Measurements from ENCODE around the gene CYB5RL. TPM values are rescaled to one million over a fixed set of nuclear protein-coding genes. Genes with fewer than 3 reads are reported as not detected.

The CYB5RL gene
- polyA plus RNA-seq, 1 of the 3 experiments (the other 2 are of a cell fraction), result 3.3 TPM

GRCh38 chr1:54200519-54200997 is 728 bp upstream of the CYB5RL start (continued):
- TF ChIP-seq FOXM1 (IDR thresholded peaks at IDR 0.05; ENCODE audit: low read depth) (no peak), SMC3 (IDR thresholded peaks at IDR 0.05; ENCODE audit: low read depth, low read length) (no peak)

- no peak for DNase-seq
- CTCF ChIA-PET, result interaction anchor here (1.0 to 2.1 kb wide), 7 partner anchors 12 to 348 kb away, joined by 3 to 8 read pairs (median 4); partner anchors contain the start of gene ACOT11
- H3K9ac ChIP-seq, result peak overlapping the region; percentile 92
Observed at GRCh38 chr1:54199151-54199764, 572 bp downstream of the CYB5RL start.

GRCh38 chr1:54193453-54193852 is 6.4 kb downstream of the CYB5RL start:
- Histone ChIP-seq H3K4me1 (ENCODE audit: control insufficient read depth in 1 of 2, insufficient read depth in 2 of 2, low read depth in 1 of 2, low read length in 1 of 2) (no peaks in the 10 kb centered on the region), H3K4me2 (no peak overlapping the region), H3K36me3 (replicated peaks in 1 of 2; ENCODE audit: control insufficient read depth in 1 of 2, insufficient read depth in 2 of 2, low read length in 1 of 2) (no peaks in the 10 kb centered on the region), H3K79me2 (ENCODE audit: insufficient read depth) (no peaks in the 10 kb centered on the region), H3K27ac (ENCODE audit: low read depth in 2 of 2, low read length in 1 of 2) (no peak overlapping the region), H3K9ac (no peak overlapping the region), H3F3A (replicated peaks; ENCODE audit: insufficient read depth) (no peaks in the 10 kb centered on the region), H4K20me1 (ENCODE audit: insufficient read depth) (no peaks in the 10 kb centered on the region), H3K4me3 (ENCODE audit: low read depth in 2 of 2, low read length in 1 of 2) (no peak overlapping the region), H3K9me3 (no peaks in the 10 kb centered on the region), H2AFZ (ENCODE audit: low read depth) (no peak overlapping the region), H3K27me3 (ENCODE audit: insufficient read depth) (no peaks in the 10 kb centered on the region), H3K9me2 (no peaks in the 10 kb centered on the region)
- TF ChIP-seq REST (IDR thresholded peaks at IDR 0.05; ENCODE audit: low read depth, low read length), result no peak
- no peak for TF ChIP-seq SIN3A (IDR thresholded peaks at IDR 0.05; ENCODE audit: borderline replicate concordance, low read depth, low read length)
- TF ChIP-seq GABPA (IDR thresholded peaks at IDR 0.05; ENCODE audit: low read depth), result no peak
- POLR2A ChIA-PET, result no interaction called here
- no peak for DNase-seq
- CTCF ChIA-PET, result no interaction called here
- 93% methylated on average over 5 of the region's 5 CpGs for WGBS (ENCODE audit: low lambda C conversion rate)

More at GRCh38 chr1:54199151-54199764, 572 bp downstream of the CYB5RL start:
- Histone ChIP-seq H3K4me1 (ENCODE audit: control insufficient read depth in 1 of 2, insufficient read depth in 2 of 2, low read depth in 1 of 2, low read length in 1 of 2) (peaks cover 0 to 14% of the 10 kb centered on the region in 2 experiments; a peak in 2 of 4 replicates), H2AFZ (ENCODE audit: low read depth) (peak overlapping the region; percentile 70), H3K36me3 (replicated peaks in 1 of 2; ENCODE audit: control insufficient read depth in 1 of 2, insufficient read depth in 2 of 2, low read length in 1 of 2) (peaks cover 0 to under 1% of the 10 kb centered on the region in 2 experiments), H3K4me2 (peak overlapping the region; percentile 85), H4K20me1 (ENCODE audit: insufficient read depth) (no peaks in the 10 kb centered on the region), H3K79me2 (ENCODE audit: insufficient read depth) (peaks cover 41% of the 10 kb centered on the region), H3K27ac (ENCODE audit: low read depth in 2 of 2, low read length in 1 of 2) (peak overlapping the region in 1 of 2 experiments; percentile 8; a peak in 1 of 4 replicates), H3K9me2 (no peaks in the 10 kb centered on the region), H3K4me3 (ENCODE audit: low read depth in 2 of 2, low read length in 1 of 2) (peak overlapping the region; percentile 90 to 96), H3F3A (replicated peaks; ENCODE audit: insufficient read depth) (no peaks in the 10 kb centered on the region), H3K27me3 (ENCODE audit: insufficient read depth) (no peaks in the 10 kb centered on the region), H3K9me3 (no peaks in the 10 kb centered on the region)
- WGBS (ENCODE audit: low lambda C conversion rate), result 25% methylated on average over 17 of the region's 17 CpGs
- POLR2A ChIA-PET, result interaction anchor here (0.6 to 1.9 kb wide), 2 partner anchors 21 to 208 kb away, joined by 4 read pairs; no protein-coding TSS in a partner anchor
- TF ChIP-seq FOXM1 (IDR thresholded peaks at IDR 0.05; ENCODE audit: low read depth), result no peak

All from SK-N-SH (cell line).